Neural cell (in vitro differentiated cells): ENCODE results near the gene CCNT2. TPM values are rescaled to one million over a fixed set of nuclear protein-coding genes. Genes with fewer than 3 reads are reported as not detected.
"Not testable (repeated sequence)": the region's sequence is repeated elsewhere in the genome, so short reads cannot be mapped to it uniquely, and the experiment has no call there.

Source experiments
- H2AFZ ChIP-seq: fragments of 200-600, 300-800 bp; sonication (generic), shearing (Covaris generic); 2 replicates; pipeline ENCODE4 v1.6.0; 2014; ENCODE audit warnings: low read depth, mild to moderate bottlenecking, antibody characterized with exemption, low read length, moderate library complexity
- H3F3A ChIP-seq: fragments of 200-600 bp; shearing (Covaris generic); 2 replicates; pipeline ENCODE4 v1.6.1; 2016; ENCODE audit warnings: mild to moderate bottlenecking, moderate library complexity, mixed read lengths, antibody characterized with exemption, low read length; ENCODE audit not compliant: insufficient read depth, poor library complexity, severe bottlenecking
- H3K27ac ChIP-seq: fragments of 200-600, 300-800 bp; sonication (generic), shearing (Covaris generic); 2 replicates; pipeline ENCODE4 v1.5.1; 2014; ENCODE audit warnings: mild to moderate bottlenecking, low read length, moderate library complexity
- H3K27me3 ChIP-seq: fragments of 300-800, 200-600 bp; sonication (generic), shearing (Covaris generic); 2 replicates; pipeline ENCODE4 v1.6.0; 2014; ENCODE audit warnings: mild to moderate bottlenecking, low read depth, low read length, moderate library complexity; ENCODE audit not compliant: insufficient read depth
- H3K36me3 ChIP-seq: fragments of 300-800, 200-600 bp; sonication (generic), shearing (Covaris generic); 2 replicates; pipeline ENCODE4 v1.5.1; 2014; ENCODE audit warnings: mild to moderate bottlenecking, antibody characterized with exemption, low read length, moderate library complexity; ENCODE audit not compliant: insufficient read depth
- H3K4me2 ChIP-seq: fragments of 300-800, 200-600 bp; sonication (generic), shearing (Covaris generic); 2 replicates; pipeline ENCODE4 v1.6.0; 2014; ENCODE audit warnings: mild to moderate bottlenecking, low read length
- H3K4me3 ChIP-seq: fragments of 300-800, 200-600 bp; sonication (generic), shearing (Covaris generic); 2 replicates; pipeline ENCODE4 v1.5.1; 2014; ENCODE audit warnings: mild to moderate bottlenecking, low read length, moderate library complexity
- H3K79me2 ChIP-seq: fragments of 200-600 bp; shearing (Covaris generic); replicated peaks from 2 replicates; pipeline ENCODE4 v1.6.0; 2014; ENCODE audit warnings: mild to moderate bottlenecking, low read length, moderate library complexity; ENCODE audit not compliant: insufficient read depth
- H3K9ac ChIP-seq: fragments of 300-800, 200-600 bp; sonication (generic), shearing (Covaris generic); 2 replicates; pipeline ENCODE4 v1.6.1; 2016; ENCODE audit warnings: mild to moderate bottlenecking, low read length, mixed read lengths
- H3K9me2 ChIP-seq: fragments of 200-600 bp; shearing (Covaris generic); 2 replicates; pipeline ENCODE4 v1.6.1; 2016; ENCODE audit warnings: mild to moderate bottlenecking, low read length, mixed read lengths; ENCODE audit not compliant: insufficient read depth
- H3K9me3 ChIP-seq: fragments of 200-600, 300-800 bp; sonication (generic), shearing (Covaris generic); 2 replicates; pipeline ENCODE4 v1.6.1; 2016; ENCODE audit warnings: mild to moderate bottlenecking, mixed run types, low read length, moderate library complexity, mixed read lengths
- H4K20me1 ChIP-seq: fragments of 200-600 bp; shearing (Covaris generic); 2 replicates; pipeline ENCODE4 v1.6.1; 2016; ENCODE audit warnings: mild to moderate bottlenecking, mixed run types; ENCODE audit not compliant: insufficient read depth
- EP300 ChIP-seq: fragments of 450-650 bp; conservative IDR thresholded peaks from 2 replicates; pipeline ENCODE4 v1.6.1; 2014; ENCODE audit warnings: antibody characterized with exemption, mild to moderate bottlenecking, moderate library complexity; ENCODE audit not compliant: poor library complexity, severe bottlenecking
- EZH2 ChIP-seq: fragments of 200-600, 300-800 bp; shearing (Covaris generic), sonication (generic); IDR thresholded peaks from 2 replicates; pipeline ENCODE4 v1.6.1; 2014; ENCODE audit warnings: antibody characterized with exemption, low read length, borderline replicate concordance, mild to moderate bottlenecking; ENCODE audit not compliant: insufficient read depth, poor library complexity, severe bottlenecking
- MXI1 ChIP-seq: fragments of 450-650 bp; conservative IDR thresholded peaks from 2 replicates; pipeline ENCODE4 v1.6.1; 2014; ENCODE audit warnings: antibody characterized with exemption, mild to moderate bottlenecking; ENCODE audit not compliant: poor library complexity, severe bottlenecking
- POLR2AphosphoS5 ChIP-seq: IDR thresholded peaks from 2 replicates; pipeline ENCODE4 v1.6.1; 2012
- RAD21 ChIP-seq: fragments of 450-650 bp; conservative IDR thresholded peaks from 2 replicates; pipeline ENCODE4 v1.6.1; 2014; ENCODE audit warnings: antibody characterized with exemption, mild to moderate bottlenecking, moderate library complexity
- SMC3 ChIP-seq: fragments of 450-650 bp; conservative IDR thresholded peaks from 2 replicates; pipeline ENCODE4 v1.6.1; 2014; ENCODE audit warnings: antibody characterized with exemption, mild to moderate bottlenecking, moderate library complexity; ENCODE audit not compliant: poor library complexity
- TAF1 ChIP-seq: IDR thresholded peaks from 2 replicates; pipeline ENCODE4 v1.6.1; 2012; ENCODE audit warnings: low read depth
- polyA plus RNA-seq: library from polyadenylated mRNA; depleted of rRNA; stranded (reverse); fragments of >200 nt; gene quantifications from 2 replicates; pipeline ENCODE4 v1.2.3, GENCODE V29; 2014
- TF ChIP-seq, protein P1 (sequence below): IDR thresholded peaks from 2 replicates; pipeline ENCODE4 v1.6.1; 2012; ENCODE audit warnings: borderline replicate concordance
- TF ChIP-seq, protein P2 (sequence below): fragments of 450-650 bp; IDR thresholded peaks from 2 replicates; pipeline ENCODE4 v1.5.1; 2014; ENCODE audit warnings: antibody characterized with exemption, mild to moderate bottlenecking, moderate library complexity; ENCODE audit not compliant: poor library complexity, severe bottlenecking

CCNT2 gene
- polyA plus RNA-seq, 1 donor from 2014 or later: 134 TPM

DNA sequence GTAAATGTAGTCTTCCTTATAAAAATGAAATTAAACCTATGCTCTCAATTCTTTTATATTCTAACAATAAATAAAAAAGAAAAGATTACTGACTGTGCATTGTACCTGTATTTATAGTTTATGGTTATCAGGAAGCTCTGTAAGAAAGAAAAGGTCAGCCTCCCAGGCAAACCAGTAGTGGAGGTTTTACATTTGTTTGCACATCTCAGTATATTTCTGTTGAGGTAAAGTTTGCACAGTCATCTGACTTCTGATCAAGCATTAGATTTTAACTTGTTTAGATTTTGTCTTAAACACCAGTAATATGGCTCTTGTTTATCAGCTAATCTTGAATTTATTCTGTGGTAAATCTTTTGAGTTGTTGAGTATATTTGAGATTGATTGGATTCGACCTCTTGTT is 37.1 kb downstream of the CCNT2 start:
- H3K4me2 ChIP-seq: no peak overlapping the region
- peaks cover 19% of the 10 kb centered on the region for H3K36me3 ChIP-seq
- H3K4me3 ChIP-seq: no peak overlapping the region
- H3F3A ChIP-seq: no peaks in the 10 kb centered on the region
- H2AFZ ChIP-seq: no peak overlapping the region
- no peak overlapping the region for H3K27ac ChIP-seq
- no peaks in the 10 kb centered on the region for H3K27me3 ChIP-seq
- no peaks in the 10 kb centered on the region for H3K9me2 ChIP-seq
- H4K20me1 ChIP-seq: no peaks in the 10 kb centered on the region
- no peak overlapping the region for H3K9ac ChIP-seq
- no peaks in the 10 kb centered on the region for H3K9me3 ChIP-seq
- no peaks in the 10 kb centered on the region for H3K79me2 ChIP-seq
- TF ChIP-seq EZH2: no peak
- no peak for TF ChIP-seq EP300
- TF ChIP-seq, protein P1, sequence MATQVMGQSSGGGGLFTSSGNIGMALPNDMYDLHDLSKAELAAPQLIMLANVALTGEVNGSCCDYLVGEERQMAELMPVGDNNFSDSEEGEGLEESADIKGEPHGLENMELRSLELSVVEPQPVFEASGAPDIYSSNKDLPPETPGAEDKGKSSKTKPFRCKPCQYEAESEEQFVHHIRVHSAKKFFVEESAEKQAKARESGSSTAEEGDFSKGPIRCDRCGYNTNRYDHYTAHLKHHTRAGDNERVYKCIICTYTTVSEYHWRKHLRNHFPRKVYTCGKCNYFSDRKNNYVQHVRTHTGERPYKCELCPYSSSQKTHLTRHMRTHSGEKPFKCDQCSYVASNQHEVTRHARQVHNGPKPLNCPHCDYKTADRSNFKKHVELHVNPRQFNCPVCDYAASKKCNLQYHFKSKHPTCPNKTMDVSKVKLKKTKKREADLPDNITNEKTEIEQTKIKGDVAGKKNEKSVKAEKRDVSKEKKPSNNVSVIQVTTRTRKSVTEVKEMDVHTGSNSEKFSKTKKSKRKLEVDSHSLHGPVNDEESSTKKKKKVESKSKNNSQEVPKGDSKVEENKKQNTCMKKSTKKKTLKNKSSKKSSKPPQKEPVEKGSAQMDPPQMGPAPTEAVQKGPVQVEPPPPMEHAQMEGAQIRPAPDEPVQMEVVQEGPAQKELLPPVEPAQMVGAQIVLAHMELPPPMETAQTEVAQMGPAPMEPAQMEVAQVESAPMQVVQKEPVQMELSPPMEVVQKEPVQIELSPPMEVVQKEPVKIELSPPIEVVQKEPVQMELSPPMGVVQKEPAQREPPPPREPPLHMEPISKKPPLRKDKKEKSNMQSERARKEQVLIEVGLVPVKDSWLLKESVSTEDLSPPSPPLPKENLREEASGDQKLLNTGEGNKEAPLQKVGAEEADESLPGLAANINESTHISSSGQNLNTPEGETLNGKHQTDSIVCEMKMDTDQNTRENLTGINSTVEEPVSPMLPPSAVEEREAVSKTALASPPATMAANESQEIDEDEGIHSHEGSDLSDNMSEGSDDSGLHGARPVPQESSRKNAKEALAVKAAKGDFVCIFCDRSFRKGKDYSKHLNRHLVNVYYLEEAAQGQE: no peak
- no peak for TF ChIP-seq POLR2AphosphoS5
- no peak for TF ChIP-seq TAF1
- TF ChIP-seq SMC3: no peak
- TF ChIP-seq, protein P2, sequence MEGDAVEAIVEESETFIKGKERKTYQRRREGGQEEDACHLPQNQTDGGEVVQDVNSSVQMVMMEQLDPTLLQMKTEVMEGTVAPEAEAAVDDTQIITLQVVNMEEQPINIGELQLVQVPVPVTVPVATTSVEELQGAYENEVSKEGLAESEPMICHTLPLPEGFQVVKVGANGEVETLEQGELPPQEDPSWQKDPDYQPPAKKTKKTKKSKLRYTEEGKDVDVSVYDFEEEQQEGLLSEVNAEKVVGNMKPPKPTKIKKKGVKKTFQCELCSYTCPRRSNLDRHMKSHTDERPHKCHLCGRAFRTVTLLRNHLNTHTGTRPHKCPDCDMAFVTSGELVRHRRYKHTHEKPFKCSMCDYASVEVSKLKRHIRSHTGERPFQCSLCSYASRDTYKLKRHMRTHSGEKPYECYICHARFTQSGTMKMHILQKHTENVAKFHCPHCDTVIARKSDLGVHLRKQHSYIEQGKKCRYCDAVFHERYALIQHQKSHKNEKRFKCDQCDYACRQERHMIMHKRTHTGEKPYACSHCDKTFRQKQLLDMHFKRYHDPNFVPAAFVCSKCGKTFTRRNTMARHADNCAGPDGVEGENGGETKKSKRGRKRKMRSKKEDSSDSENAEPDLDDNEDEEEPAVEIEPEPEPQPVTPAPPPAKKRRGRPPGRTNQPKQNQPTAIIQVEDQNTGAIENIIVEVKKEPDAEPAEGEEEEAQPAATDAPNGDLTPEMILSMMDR: no peak
- no peak for TF ChIP-seq RAD21
- no peak for TF ChIP-seq MXI1

DNA sequence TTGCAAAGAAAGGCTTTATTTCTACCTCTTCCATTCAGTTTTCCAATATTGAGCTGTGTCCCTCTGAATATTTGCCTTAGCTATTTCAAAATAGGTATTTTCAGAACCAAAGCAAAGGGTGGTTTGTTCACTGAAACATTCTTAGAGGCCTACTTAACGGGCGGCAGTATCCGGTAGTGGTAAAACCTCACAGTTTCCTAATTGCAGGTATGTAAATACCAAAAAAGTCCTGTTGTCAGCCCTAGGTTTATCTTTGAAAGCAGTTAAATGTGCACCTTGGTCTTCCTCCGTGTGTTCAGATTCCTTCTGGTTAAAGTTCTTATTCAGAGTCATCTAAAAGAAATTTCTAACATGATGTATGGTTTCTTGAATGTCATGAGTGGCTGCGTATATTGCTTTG is 38.9 kb downstream of the CCNT2 start:
- Histone ChIP-seq H4K20me1 (no peaks in the 10 kb centered on the region), H3K9me3 (no peaks in the 10 kb centered on the region), H3K9ac (no peak overlapping the region), H2AFZ (no peak overlapping the region), H3K4me2 (no peak overlapping the region), H3K9me2 (no peaks in the 10 kb centered on the region), H3K27ac (no peak overlapping the region), H3K27me3 (no peaks in the 10 kb centered on the region), H3K79me2 (no peaks in the 10 kb centered on the region), H3K4me3 (no peak overlapping the region), H3K36me3 (peaks cover 15% of the 10 kb centered on the region), H3F3A (no peaks in the 10 kb centered on the region)
- TF ChIP-seq RAD21 (no peak), POLR2AphosphoS5 (no peak)
- TF ChIP-seq, protein P1: no peak
- TF ChIP-seq, protein P2: no peak

DNA sequence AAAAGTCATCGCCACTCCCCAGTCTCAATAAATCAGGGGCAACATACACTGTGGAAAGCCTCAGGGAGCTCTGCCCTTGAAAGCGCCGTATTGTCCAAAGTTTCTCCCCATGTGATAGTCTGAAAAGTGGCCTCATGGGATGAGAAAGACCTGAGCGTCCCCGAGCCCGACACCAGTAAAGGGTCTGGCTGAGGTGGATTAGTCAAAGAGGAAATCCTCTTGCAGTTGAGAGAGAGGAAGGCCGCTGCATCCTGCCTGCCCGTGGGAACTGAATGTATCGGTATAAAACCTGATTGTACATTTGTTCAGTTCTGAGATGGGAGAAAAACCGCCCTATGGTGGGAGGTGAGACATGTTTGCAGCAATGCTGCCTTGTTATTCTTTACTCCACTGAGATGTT is 48.5 kb downstream of the CCNT2 start:
- not testable (repeated sequence) for H3K4me2 ChIP-seq, H3K9me3 ChIP-seq, H3K36me3 ChIP-seq, H3F3A ChIP-seq, H2AFZ ChIP-seq, H3K79me2 ChIP-seq, H3K9ac ChIP-seq, H3K27ac ChIP-seq, H3K4me3 ChIP-seq, H3K9me2 ChIP-seq, H4K20me1 ChIP-seq, H3K27me3 ChIP-seq
